HepG2 (cell line): ENCODE data around the gene ALG5. TPM values are rescaled to one million over a fixed set of nuclear protein-coding genes. Genes with fewer than 3 reads are reported as not detected.

Experiments
- NFKB2 ChIP-seq: sonication (generic); formaldehyde crosslinking; IDR thresholded peaks from 2 replicates; pipeline ENCODE4 v1.4.0; 2020; ENCODE audit warnings: missing genetic modification reagents, borderline replicate concordance
- SATB2 ChIP-seq: sonication (generic); formaldehyde crosslinking; IDR thresholded peaks from 2 replicates; pipeline ENCODE4 v1.5.0; 2020; ENCODE audit warnings: missing genetic modification reagents
- SRSF1 ChIP-seq: fragments of 200-400 bp; formaldehyde crosslinking; optimal IDR thresholded peaks from 2 replicates; pipeline ENCODE3; 2017; ENCODE audit warnings: mild to moderate bottlenecking, low read depth, low read length, moderate library complexity
- TARDBP ChIP-seq: sonication (generic); formaldehyde crosslinking; IDR thresholded peaks from 2 replicates; pipeline ENCODE4 v1.8.0; 2022; ENCODE audit warnings: mild to moderate bottlenecking, missing genetic modification reagents
- ZEB1 ChIP-seq: IDR thresholded peaks from 2 replicates; pipeline ENCODE4 v1.6.1; 2012; ENCODE audit warnings: mild to moderate bottlenecking, low read depth, inconsistent platforms; ENCODE audit not compliant: insufficient replicate concordance
- ZNF24 ChIP-seq: fragments of 450-650 bp; IDR thresholded peaks from 2 replicates; pipeline ENCODE4 v1.6.1; 2017; ENCODE audit warnings: antibody characterized with exemption, mild to moderate bottlenecking
- ZNF263 ChIP-seq: sonication (generic); formaldehyde crosslinking; IDR thresholded peaks from 2 replicates; pipeline ENCODE4 v1.4.0; 2020; ENCODE audit warnings: missing genetic modification reagents
- ZNF3 ChIP-seq: IDR thresholded peaks from 2 replicates; pipeline ENCODE4 v1.7.0; 2017; ENCODE audit warnings: inconsistent platforms
- ZNF790 ChIP-seq: sonication (generic); formaldehyde crosslinking; IDR thresholded peaks from 2 replicates; pipeline ENCODE4 v1.8.0; 2022; ENCODE audit warnings: missing genetic modification reagents, mild to moderate bottlenecking, borderline replicate concordance
- polyA plus RNA-seq, 8 experiments: library from polyadenylated mRNA; depleted of rRNA in 3 of 8; stranded (reverse) in 7 of 8; unstranded in 1 of 8; fragments of >200 nt; fragmentation: Illumina TruSeq in 4 of 8; extraction: Trizol in 4 of 8; gene quantifications; 2 replicates each; pipeline versions ENCODE4 v1.2.1 to v1.2.3, GENCODE V29; 2011 to 2016; ENCODE audit warnings: low read depth in 4 of 8, missing spikeins in 1 of 8, mixed read lengths in 1 of 8; ENCODE audit not compliant: insufficient read depth in 1 of 8
- total RNA-seq, 5 experiments: library from RNA; depleted of rRNA; stranded (reverse); fragments of >200 nt; fragmentation: Illumina TruSeq; extraction: Trizol; gene quantifications; 2 replicates each; pipeline ENCODE4 v1.2.3, GENCODE V29; 2016; ENCODE audit warnings: low read depth in 1 of 5
- TF ChIP-seq, protein P1 (sequence below): sonication (generic); formaldehyde crosslinking; IDR thresholded peaks from 2 replicates; pipeline ENCODE4 v1.4.0; 2020; ENCODE audit warnings: missing genetic modification reagents, borderline replicate concordance
- TF ChIP-seq, protein P2 (sequence below): sonication (generic); formaldehyde crosslinking; IDR thresholded peaks from 2 replicates; pipeline ENCODE4 v1.8.0; 2022; ENCODE audit warnings: mild to moderate bottlenecking, missing genetic modification reagents, moderate library complexity
- TF ChIP-seq, protein P3 (sequence below): sonication (generic); formaldehyde crosslinking; conservative IDR thresholded peaks from 2 replicates; pipeline ENCODE4 v1.8.1; 2023; ENCODE audit warnings: missing genetic modification reagents
- TF ChIP-seq, protein P4 (sequence below): sonication (generic); formaldehyde crosslinking; IDR thresholded peaks from 2 replicates; pipeline ENCODE4 v1.4.0; 2020; ENCODE audit warnings: mild to moderate bottlenecking, missing genetic modification reagents

The ALG5 gene
- total and polyA plus RNA-seq, 2 of the 13 experiments (the other 11 are each of a cell fraction or from before 2014, with no cell fraction given) = 27.8 to 51.1 TPM

DNA sequence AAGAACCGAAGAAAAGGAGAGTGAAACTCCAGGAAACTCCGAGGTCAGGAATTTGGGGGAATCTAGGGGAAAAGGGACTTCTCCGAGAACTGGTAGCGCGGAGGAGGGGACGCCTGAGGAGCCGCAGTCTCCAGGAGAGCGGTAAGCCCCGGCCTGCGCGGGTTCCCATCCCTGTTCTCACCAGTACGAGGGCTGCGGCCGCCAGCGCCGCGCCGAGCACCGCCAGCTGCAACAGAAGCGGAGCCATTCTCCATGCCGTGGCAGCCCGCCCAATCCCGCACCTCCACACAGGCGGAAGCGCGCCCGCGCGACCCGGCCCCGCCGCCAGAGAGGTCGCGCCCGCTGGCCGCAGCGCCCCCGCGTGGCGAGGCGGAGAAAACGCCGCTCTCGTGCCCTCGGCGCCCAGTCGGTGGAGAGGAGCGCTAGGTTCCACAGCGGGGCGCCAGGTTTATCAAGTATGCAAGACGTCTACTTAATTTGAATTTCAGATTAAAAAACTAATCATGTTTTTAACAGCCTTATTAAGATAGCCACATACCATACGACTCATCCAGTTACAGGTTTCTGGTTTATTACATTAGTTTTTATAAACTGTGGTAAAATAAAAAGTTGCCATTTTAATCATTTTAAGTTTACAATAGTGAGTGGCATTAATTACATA lies at the start of gene ALG5 (continued):
- TF ChIP-seq, protein P1, sequence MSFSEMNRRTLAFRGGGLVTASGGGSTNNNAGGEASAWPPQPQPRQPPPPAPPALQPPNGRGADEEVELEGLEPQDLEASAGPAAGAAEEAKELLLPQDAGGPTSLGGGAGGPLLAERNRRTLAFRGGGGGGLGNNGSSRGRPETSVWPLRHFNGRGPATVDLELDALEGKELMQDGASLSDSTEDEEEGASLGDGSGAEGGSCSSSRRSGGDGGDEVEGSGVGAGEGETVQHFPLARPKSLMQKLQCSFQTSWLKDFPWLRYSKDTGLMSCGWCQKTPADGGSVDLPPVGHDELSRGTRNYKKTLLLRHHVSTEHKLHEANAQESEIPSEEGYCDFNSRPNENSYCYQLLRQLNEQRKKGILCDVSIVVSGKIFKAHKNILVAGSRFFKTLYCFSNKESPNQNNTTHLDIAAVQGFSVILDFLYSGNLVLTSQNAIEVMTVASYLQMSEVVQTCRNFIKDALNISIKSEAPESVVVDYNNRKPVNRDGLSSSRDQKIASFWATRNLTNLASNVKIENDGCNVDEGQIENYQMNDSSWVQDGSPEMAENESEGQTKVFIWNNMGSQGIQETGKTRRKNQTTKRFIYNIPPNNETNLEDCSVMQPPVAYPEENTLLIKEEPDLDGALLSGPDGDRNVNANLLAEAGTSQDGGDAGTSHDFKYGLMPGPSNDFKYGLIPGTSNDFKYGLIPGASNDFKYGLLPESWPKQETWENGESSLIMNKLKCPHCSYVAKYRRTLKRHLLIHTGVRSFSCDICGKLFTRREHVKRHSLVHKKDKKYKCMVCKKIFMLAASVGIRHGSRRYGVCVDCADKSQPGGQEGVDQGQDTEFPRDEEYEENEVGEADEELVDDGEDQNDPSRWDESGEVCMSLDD = peak; percentile 41; the same call in 1 of the 2 replicates
- TF ChIP-seq, protein P2, sequence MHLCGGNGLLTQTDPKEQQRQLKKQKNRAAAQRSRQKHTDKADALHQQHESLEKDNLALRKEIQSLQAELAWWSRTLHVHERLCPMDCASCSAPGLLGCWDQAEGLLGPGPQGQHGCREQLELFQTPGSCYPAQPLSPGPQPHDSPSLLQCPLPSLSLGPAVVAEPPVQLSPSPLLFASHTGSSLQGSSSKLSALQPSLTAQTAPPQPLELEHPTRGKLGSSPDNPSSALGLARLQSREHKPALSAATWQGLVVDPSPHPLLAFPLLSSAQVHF (CRISPR knock-in tag) = no peak
- TF ChIP-seq ZNF3 (CRISPR knock-in tag) (no peak), SRSF1 (peak; percentile 87), ZEB1 (no peak), ZNF24 (no peak), SATB2 (CRISPR knock-in tag) (no peak), NFKB2 (CRISPR knock-in tag) (no peak), ZNF790 (CRISPR knock-in tag) (peak; percentile 43; the same call in 1 of the 2 replicates), TARDBP (CRISPR knock-in tag) (peak; percentile 78), ZNF263 (CRISPR knock-in tag) (0 out of 2 replicates have a peak, but pooled peaks have one; percentile 16)
- TF ChIP-seq, protein P3, sequence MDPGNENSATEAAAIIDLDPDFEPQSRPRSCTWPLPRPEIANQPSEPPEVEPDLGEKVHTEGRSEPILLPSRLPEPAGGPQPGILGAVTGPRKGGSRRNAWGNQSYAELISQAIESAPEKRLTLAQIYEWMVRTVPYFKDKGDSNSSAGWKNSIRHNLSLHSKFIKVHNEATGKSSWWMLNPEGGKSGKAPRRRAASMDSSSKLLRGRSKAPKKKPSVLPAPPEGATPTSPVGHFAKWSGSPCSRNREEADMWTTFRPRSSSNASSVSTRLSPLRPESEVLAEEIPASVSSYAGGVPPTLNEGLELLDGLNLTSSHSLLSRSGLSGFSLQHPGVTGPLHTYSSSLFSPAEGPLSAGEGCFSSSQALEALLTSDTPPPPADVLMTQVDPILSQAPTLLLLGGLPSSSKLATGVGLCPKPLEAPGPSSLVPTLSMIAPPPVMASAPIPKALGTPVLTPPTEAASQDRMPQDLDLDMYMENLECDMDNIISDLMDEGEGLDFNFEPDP (CRISPR knock-in tag) = no peak
- TF ChIP-seq, protein P4, sequence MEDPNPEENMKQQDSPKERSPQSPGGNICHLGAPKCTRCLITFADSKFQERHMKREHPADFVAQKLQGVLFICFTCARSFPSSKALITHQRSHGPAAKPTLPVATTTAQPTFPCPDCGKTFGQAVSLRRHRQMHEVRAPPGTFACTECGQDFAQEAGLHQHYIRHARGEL (CRISPR knock-in tag) = no peak
